ENCODE data around the gene CREM. TPM values are rescaled to one million over a fixed set of nuclear protein-coding genes. Genes with fewer than 3 reads are reported as not detected.
A peak's percentile ranks its signal among the peaks of the same experiment; 100 is the strongest.

CREM gene
- total RNA-seq, 2 experiments from 2014 or later, result 102 to 192 TPM

- CTCF ChIA-PET, result interaction anchor here (0.7 to 1.2 kb wide), 3 partner anchors 11 to 40 kb away, joined by 3 read pairs; no protein-coding TSS in a partner anchor
- no peaks in the 10 kb centered on the region for H3K36me3 Mint-ChIP-seq
- no peaks in the 10 kb centered on the region for H3K27me3 Mint-ChIP-seq
- H3K4me1 Mint-ChIP-seq, result no peaks in the 10 kb centered on the region
- ATAC-seq, result no peak
- no peaks in the 10 kb centered on the region for H3K9me3 Mint-ChIP-seq (ENCODE audit: low read depth)
- H3K27ac Mint-ChIP-seq, result no peak overlapping the region
- H3K4me3 Mint-ChIP-seq, result no peak overlapping the region
- no peak for DNase-seq
Measured at GRCh38 chr10:35237766-35238512, 111.3 kb downstream of the CREM start.

- Mint-ChIP-seq H3K9me3 (ENCODE audit: low read depth) (no peaks in the 10 kb centered on the region), H3K27me3 (no peaks in the 10 kb centered on the region), H3K27ac (no peak overlapping the region), H3K36me3 (no peaks in the 10 kb centered on the region), H3K4me1 (no peaks in the 10 kb centered on the region), H3K4me3 (no peak overlapping the region)
- CTCF ChIA-PET, result no interaction called here
- DNase-seq (no peak), ATAC-seq (no peak)
Measured at GRCh38 chr10:35244549-35244948, 117.9 kb downstream of the CREM start.

- CTCF ChIA-PET, result no interaction called here
- ATAC-seq, result no peak
- H3K4me1 Mint-ChIP-seq, result no peaks in the 10 kb centered on the region
- H3K36me3 Mint-ChIP-seq, result no peaks in the 10 kb centered on the region
- H3K4me3 Mint-ChIP-seq, result no peak overlapping the region
- DNase-seq, result no peak
- no peak overlapping the region for H3K27ac Mint-ChIP-seq
- H3K9me3 Mint-ChIP-seq (ENCODE audit: low read depth), result no peaks in the 10 kb centered on the region
- H3K27me3 Mint-ChIP-seq, result no peaks in the 10 kb centered on the region
Measured at GRCh38 chr10:35246770-35247343, 120.2 kb downstream of the CREM start.

GRCh38 chr10:35251373-35252100 lies 124.9 kb downstream of the CREM start:
- H3K4me3 Mint-ChIP-seq, result no peak overlapping the region
- CTCF ChIA-PET, result interaction anchor here (1.6 kb wide), 1 partner anchor 12 kb away, joined by 8 read pairs; no protein-coding TSS in a partner anchor
- H3K36me3 Mint-ChIP-seq, result no peaks in the 10 kb centered on the region
- no peak overlapping the region for H3K27ac Mint-ChIP-seq
- no peak for DNase-seq
- H3K4me1 Mint-ChIP-seq, result no peaks in the 10 kb centered on the region
- peaks cover 4% of the 10 kb centered on the region for H3K27me3 Mint-ChIP-seq
- no peaks in the 10 kb centered on the region for H3K9me3 Mint-ChIP-seq (ENCODE audit: low read depth)
- no peak for ATAC-seq

- Mint-ChIP-seq H3K9me3 (ENCODE audit: low read depth) (peaks cover 2% of the 10 kb centered on the region), H3K27ac (no peak overlapping the region), H3K27me3 (peaks cover 6% of the 10 kb centered on the region), H3K4me3 (no peak overlapping the region), H3K4me1 (peaks cover 3% of the 10 kb centered on the region), H3K36me3 (peaks cover 2% of the 10 kb centered on the region)
- DNase-seq, result no peak
- no peak for ATAC-seq
- CTCF ChIA-PET, result no interaction called here
Measured at GRCh38 chr10:35257057-35257983, 130.7 kb downstream of the CREM start.

GRCh38 chr10:35259769-35260397 lies 133.2 kb downstream of the CREM start:
- no peak for ATAC-seq
- Mint-ChIP-seq H3K27me3 (peaks cover 6% of the 10 kb centered on the region), H3K4me1 (peaks cover 3% of the 10 kb centered on the region), H3K36me3 (peaks cover 2% of the 10 kb centered on the region), H3K4me3 (no peak overlapping the region), H3K27ac (no peak overlapping the region), H3K9me3 (ENCODE audit: low read depth) (peaks cover 2% of the 10 kb centered on the region)
- CTCF ChIA-PET, result no interaction called here
- DNase-seq, result no peak

- no peak overlapping the region for H3K27ac Mint-ChIP-seq
- no peaks in the 10 kb centered on the region for H3K27me3 Mint-ChIP-seq
- peaks cover 2% of the 10 kb centered on the region for H3K36me3 Mint-ChIP-seq
- CTCF ChIA-PET, result interaction anchor here (0.7 kb wide), 1 partner anchor 607 kb away, joined by 4 read pairs; no protein-coding TSS in a partner anchor
- peaks cover 3% of the 10 kb centered on the region for H3K4me1 Mint-ChIP-seq
- ATAC-seq (no peak), DNase-seq (no peak)
- peaks cover 2% of the 10 kb centered on the region for H3K9me3 Mint-ChIP-seq (ENCODE audit: low read depth)
- no peak overlapping the region for H3K4me3 Mint-ChIP-seq
Measured at GRCh38 chr10:35262436-35262835, 135.8 kb downstream of the CREM start.

Small RNA genes lying within 50 kb of the gene (microRNA-seq; reads per million reads assigned to microRNA genes)
- gene MIR3611, result 28.1 reads per million, percentile 48 among the genes with 10 or more reads in this experiment

Other genes with a start within 250 kb of the CREM start
- 10 to 100 TPM; 37.4 to 44.5 TPM for gene CUL2, start 36.5 kb upstream of the CREM start, total RNA-seq
- gene CCNY, start 209.7 kb downstream of the CREM start, total RNA-seq, result 10 to 100 TPM; 47.0 to 51.5 TPM

All from activated CD8-positive, alpha-beta memory T cell treated with anti-CD3 and anti-CD28 coated beads, Interleukin-2, amount 10 ng/mL, durations not matched to agents 7 days and 5 days (primary cell).